GM12878 (cell line): Measurements from ENCODE around the gene CHID1. TPM values are rescaled to one million over a fixed set of nuclear protein-coding genes. Genes with fewer than 3 reads are reported as not detected.

ENCODE experiments used
- ATAC-seq: fragments of 200-7000 bp; cut with Tn5 transposase; 3 replicates; pipeline ENCODE4 v1.9.1; 2020; ENCODE audit warnings: mild to moderate bottlenecking, moderate library complexity
- BruUV-seq: library from RNA; stranded (reverse); fragments of 400-500 nt; replicated peaks from 2 replicates; lab custom pipeline; 2021; lab: Mats Ljungman, UMichigan
- CTCF ChIA-PET: fragments of 300-600 bp; sonication (Branson Sonifier 250); formaldehyde crosslinking; extraction: SDS; loops from one replicate; lab custom pipeline; 2021; ENCODE audit warnings: inconsistent platforms; lab: Yijun Ruan, JAX
- POLR2A ChIA-PET: fragments of 350-600 bp; formaldehyde crosslinking; extraction: SDS; loops from one replicate; lab custom pipeline; 2021; ENCODE audit warnings: inconsistent platforms; lab: Charles Lee
- RAD21 ChIA-PET: fragments of 300-600 bp; sonication (Branson Sonifier 250); formaldehyde crosslinking; loops from one replicate; lab custom pipeline; 2023; ENCODE audit warnings: antibody characterized with exemption; ENCODE audit not compliant: unreplicated experiment; lab: Charles Lee
- SMC1A ChIA-PET: fragments of 300-600 bp; sonication (Branson Sonifier 250); formaldehyde crosslinking; loops from one replicate; lab custom pipeline; 2023; ENCODE audit not compliant: unreplicated experiment, uncharacterized antibody; lab: Charles Lee
- DNase-seq: peaks from one replicate; pipeline ENCODE4 v3.0.0-alpha.2; 2011; ENCODE audit warnings: low read depth, low spot score
- FAIRE-seq: peaks from 3 replicates; lab custom pipeline; 2011; peaks lifted over from hg19 to GRCh38; lab: Jason Lieb, UNC
- H2AFZ ChIP-seq: 2 replicates; pipeline ENCODE4 v1.6.0; 2011; ENCODE audit warnings: low read depth, low read length, control low read depth; ENCODE audit not compliant: control insufficient read depth
- H3K27ac ChIP-seq: 2 replicates; pipeline ENCODE4 v1.5.1; 2011; ENCODE audit warnings: control low read depth; ENCODE audit not compliant: control insufficient read depth, insufficient read depth
- H3K27me3 ChIP-seq, 2 experiments: replicated peaks in 1 of 2; 2 replicates each; pipeline versions ENCODE4 v1.6.0 to v1.6.1; 2011; ENCODE audit warnings: low read length in 1 of 2; ENCODE audit not compliant: control insufficient read depth in 2 of 2, insufficient read depth in 2 of 2
- H3K36me3 ChIP-seq, 2 experiments: 2 replicates each; pipeline ENCODE4 v1.5.1; 2011; ENCODE audit warnings: low read length in 1 of 2; ENCODE audit not compliant: control insufficient read depth in 2 of 2, insufficient read depth in 2 of 2
- H3K4me1 ChIP-seq: 2 replicates; pipeline ENCODE4 v1.6.1; 2011; ENCODE audit warnings: mild to moderate bottlenecking, low read length, moderate library complexity, mixed read lengths; ENCODE audit not compliant: control insufficient read depth, insufficient read depth
- H3K4me2 ChIP-seq: 2 replicates; pipeline ENCODE4 v1.6.0; 2011; ENCODE audit warnings: control low read depth; ENCODE audit not compliant: control insufficient read depth, insufficient read depth
- H3K4me3 ChIP-seq: fragments of 200-600 bp; sonication (generic); 2 replicates; pipeline ENCODE4 v1.5.1; 2016
- H3K79me2 ChIP-seq: 2 replicates; pipeline ENCODE4 v1.6.0; 2011; ENCODE audit warnings: low read length; ENCODE audit not compliant: control insufficient read depth, insufficient read depth
- H3K9ac ChIP-seq: 2 replicates; pipeline ENCODE4 v1.8.0; 2011; ENCODE audit warnings: low read length, control low read depth, mixed read lengths; ENCODE audit not compliant: control insufficient read depth, insufficient read depth
- H3K9me3 ChIP-seq: replicated peaks from 3 replicates; pipeline ENCODE4 v1.5.1; 2011; ENCODE audit warnings: mild to moderate bottlenecking, low read length; ENCODE audit not compliant: control insufficient read depth, insufficient read depth
- H4K20me1 ChIP-seq: 2 replicates; pipeline ENCODE4 v1.6.0; 2011; ENCODE audit not compliant: control insufficient read depth, insufficient read depth
- BCL3 ChIP-seq: IDR thresholded peaks from 2 replicates; pipeline ENCODE4 v1.6.1; 2011; ENCODE audit warnings: borderline replicate concordance, low read depth, mild to moderate bottlenecking, moderate library complexity, low read length; ENCODE audit not compliant: insufficient read depth, poor library complexity, severe bottlenecking
- CHD2 ChIP-seq: IDR thresholded peaks from 2 replicates; pipeline ENCODE4 v1.6.1; 2011; ENCODE audit warnings: low read depth, low read length, improper control_type of control experiment, borderline replicate concordance
- ETV6 ChIP-seq, 2 experiments: fragments of 450-650 bp in 1 of 2; IDR thresholded peaks in 1 of 2; conservative IDR thresholded peaks in 1 of 2; 2 replicates each; pipeline ENCODE4 v1.6.1; 2014; ENCODE audit warnings: antibody characterized with exemption in 1 of 2, borderline replicate concordance in 1 of 2, low read depth in 1 of 2, mild to moderate bottlenecking in 1 of 2, moderate library complexity in 1 of 2
- IRF4 ChIP-seq: IDR thresholded peaks from 2 replicates; pipeline ENCODE4 v1.6.1; 2011; ENCODE audit warnings: low read depth, low read length
- RFX5 ChIP-seq: IDR thresholded peaks from 2 replicates; pipeline ENCODE4 v1.6.1; 2011; ENCODE audit warnings: low read depth, low read length, improper control_type of control experiment
- SIN3A ChIP-seq: IDR thresholded peaks from 2 replicates; pipeline ENCODE4 v1.6.1; 2012; ENCODE audit warnings: low read depth, low read length, improper control_type of control experiment
- TAF1 ChIP-seq: IDR thresholded peaks from 2 replicates; pipeline ENCODE4 v1.6.1; 2011; ENCODE audit warnings: mild to moderate bottlenecking, low read depth, low read length, borderline replicate concordance
- ZNF384 ChIP-seq: IDR thresholded peaks from 2 replicates; pipeline ENCODE4 v1.6.1; 2012; ENCODE audit warnings: low read depth, mild to moderate bottlenecking, low read length, improper control_type of control experiment, borderline replicate concordance
- WGBS: methylation state at CpG from one replicate; pipeline ENCODE4 v1.1.6; 2016; ENCODE audit warnings: low lambda C conversion rate; ENCODE audit not compliant: insufficient replicate concordance, insufficient coverage; ENCODE audit errors: missing lambda C conversion rate; 5-methylcytosine and 5-hydroxymethylcytosine counted together
- in situ Hi-C: fragments of 300-500 bp; cut with MboI; formaldehyde crosslinking; loops from 9 replicates; pipeline ENCODE4 v1.14.3; 2018; ENCODE audit warnings: mixed read lengths
- intact Hi-C: fragments of 100-400 bp; cut with micrococcal nuclease; formaldehyde crosslinking; loops from one replicate; pipeline ENCODE4 v1.14.2; 2022; ENCODE audit not compliant: unreplicated experiment
- polyA plus RNA-seq, 11 experiments: library from polyadenylated mRNA; depleted of rRNA in 4 of 11; unstranded in 6 of 11; stranded (reverse) in 5 of 11; fragments of >200 nt; fragmentation: Nextera tagmentation in 4 of 11; fragmentation: Illumina TruSeq in 1 of 11; extraction: Ambion mirVana in 4 of 11; extraction: Trizol in 1 of 11; gene quantifications; 1 replicate in 1 of 11; 2 replicates in 10 of 11; pipeline versions ENCODE4 v1.2.1 to v1.2.3, GENCODE V29; 2011 to 2016; ENCODE audit warnings: inconsistent platforms in 2 of 11, missing spikeins in 2 of 11, low read depth in 1 of 11
- total RNA-seq, 4 experiments: library from RNA; depleted of rRNA in 3 of 4; stranded (reverse); fragments of >200 nt in 3 of 4; fragmentation: Illumina TruSeq in 1 of 4; extraction: Trizol in 1 of 4; gene quantifications; 2 replicates each; pipeline versions ENCODE4 v1.2.1 to v1.2.3, GENCODE V29; 2013 to 2021

Gene CHID1
- total and polyA plus RNA-seq, 10 of the 15 experiments (the other 5 are each of a cell fraction or from before 2014, with no cell fraction given), result 4.8 to 75.2 (median 30.1) TPM

DNA sequence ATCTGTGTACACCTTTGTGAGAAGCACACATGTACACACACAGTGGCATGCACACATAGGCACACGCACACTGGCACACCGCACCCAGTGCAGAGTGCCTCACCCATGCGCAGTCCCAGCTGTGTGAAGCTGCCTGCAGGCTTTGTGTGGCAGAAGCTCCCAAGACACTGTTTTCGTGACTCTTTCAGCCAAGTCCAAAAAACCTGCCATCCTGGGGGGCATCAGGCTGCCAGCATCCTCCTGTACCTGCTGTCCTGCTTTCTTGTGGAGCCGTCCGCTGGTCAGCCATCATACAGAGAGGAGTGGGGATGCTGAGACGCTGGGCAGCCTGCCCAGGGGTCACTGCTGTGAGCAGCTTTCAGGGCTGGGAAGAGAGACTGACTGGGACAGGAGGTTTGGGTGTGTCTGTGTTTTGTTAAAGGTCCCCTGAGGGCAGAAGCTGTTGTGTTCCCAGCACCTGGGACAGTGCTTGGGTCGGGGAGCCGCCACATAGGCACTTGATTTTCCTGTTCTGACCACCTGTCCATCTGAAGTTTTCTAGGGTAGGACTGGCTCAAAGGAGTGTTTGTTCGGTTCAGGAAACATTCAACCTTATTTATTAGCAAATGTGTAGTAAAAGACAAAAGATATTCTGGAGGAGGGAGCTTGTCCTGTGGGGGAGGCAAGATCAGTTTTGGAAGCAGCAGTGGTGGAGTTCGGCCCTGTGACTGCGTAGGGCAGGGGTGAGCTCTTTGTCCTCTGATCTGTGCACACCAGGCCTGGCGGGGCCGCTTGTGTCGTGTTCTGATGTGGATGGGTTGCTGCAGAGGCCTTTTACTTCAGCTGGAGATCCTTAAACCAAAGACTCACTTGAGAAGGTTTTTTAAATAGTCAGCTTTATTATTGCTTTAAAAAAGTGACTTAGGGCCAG, 44.8 kb upstream of the CHID1 start:
- H3K27me3 ChIP-seq, result no peaks in the 10 kb centered on the region
- H3K27ac ChIP-seq, result no peak overlapping the region
- H3K9ac ChIP-seq, result no peak overlapping the region
- WGBS, result 78% methylated on average over 15 of the region's 15 CpGs
- FAIRE-seq (no peak), ATAC-seq (no peak), DNase-seq (no peak)
- H3K79me2 ChIP-seq, result peaks cover 2% of the 10 kb centered on the region; the same call in 1 of the 2 replicates
- intact Hi-C loops (no loop called here), in situ Hi-C loops (no loop called here)
- no TSS peak for BruUV-seq
- CTCF ChIA-PET, result no interaction called here
- H3K9me3 ChIP-seq, result no peaks in the 10 kb centered on the region
- POLR2A ChIA-PET, result no interaction called here
- RAD21 ChIA-PET, result no interaction called here
- no peaks in the 10 kb centered on the region for H3K4me1 ChIP-seq
- H2AFZ ChIP-seq, result no peak overlapping the region
- SMC1A ChIA-PET, result no interaction called here
- no peak overlapping the region for H3K4me3 ChIP-seq
- peaks cover 0 to 3% of the 10 kb centered on the region in 2 experiments; a peak in 3 of 4 replicates for H3K36me3 ChIP-seq
- TF ChIP-seq ETV6 (conservative IDR thresholded peaks at IDR 0.05 in 1 of 2, IDR thresholded peaks at IDR 0.05 in 1 of 2; ENCODE audit: borderline replicate concordance in 1 of 2, low read depth in 1 of 2) (no peak), RFX5 (no peak), ZNF384 (no peak), BCL3 (no peak), IRF4 (no peak), CHD2 (no peak), TAF1 (no peak), SIN3A (no peak)
- H4K20me1 ChIP-seq, result peaks cover 4% of the 10 kb centered on the region; the same call in 1 of the 2 replicates
- no peak overlapping the region for H3K4me2 ChIP-seq
